NT2/D1 (cell line): Measurements from ENCODE around the gene DEFB131B.
"Not testable (repeated sequence)": the region's sequence is repeated elsewhere in the genome, so short reads cannot be mapped to it uniquely, and the experiment has no call there.

ENCODE experiments used
- SUZ12 ChIP-seq: IDR thresholded peaks from 2 replicates; pipeline ENCODE4 v1.6.1; 2011; ENCODE audit not compliant: insufficient read length, insufficient read depth; ENCODE audit errors: extremely low read depth
- YY1 ChIP-seq: IDR thresholded peaks from 2 replicates; pipeline ENCODE4 v1.6.1; 2011; ENCODE audit not compliant: insufficient read length, insufficient read depth

DNA sequence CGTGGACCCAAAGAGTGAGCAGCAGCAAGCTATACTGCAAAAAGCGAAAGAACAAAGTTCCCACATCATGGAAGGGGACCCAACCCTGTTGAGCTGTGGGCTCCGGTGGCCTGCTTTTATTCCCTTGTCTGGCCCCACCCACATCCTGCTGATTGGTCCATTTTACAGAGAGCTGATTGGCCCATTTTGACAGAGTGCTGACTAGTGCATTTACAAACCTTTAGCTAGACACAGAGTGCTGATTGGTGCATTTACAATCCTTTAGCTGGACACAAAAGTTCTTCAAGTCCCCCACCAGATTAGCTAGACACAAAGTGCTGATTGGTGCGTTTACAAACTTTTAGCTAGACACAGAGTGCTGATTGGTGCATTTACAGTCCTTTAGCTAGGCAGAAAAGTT, 34.9 kb upstream of the DEFB131B start:
- TF ChIP-seq SUZ12, YY1: not testable (repeated sequence)
